GM18505 (cell line): Measurements from ENCODE around the gene EEF1AKMT2.
A peak's percentile ranks its signal among the peaks of the same experiment; 100 is the strongest.

ENCODE experiments used
- ATAC-seq: cut with Tn5 transposase; IDR thresholded peaks from one replicate; pipeline ENCODE4 v1.9.1; 2021; ENCODE audit not compliant: unreplicated experiment
- POLR2A ChIP-seq: IDR thresholded peaks from 4 replicates; pipeline ENCODE4 v1.6.1; 2011; ENCODE audit warnings: borderline replicate concordance; ENCODE audit not compliant: insufficient read depth, insufficient read length; ENCODE audit errors: extremely low read depth

EEF1AKMT2 gene

GRCh38 chr10:124737221-124737620 is 54.5 kb downstream of the EEF1AKMT2 start:
- ATAC-seq = no peak

DNA sequence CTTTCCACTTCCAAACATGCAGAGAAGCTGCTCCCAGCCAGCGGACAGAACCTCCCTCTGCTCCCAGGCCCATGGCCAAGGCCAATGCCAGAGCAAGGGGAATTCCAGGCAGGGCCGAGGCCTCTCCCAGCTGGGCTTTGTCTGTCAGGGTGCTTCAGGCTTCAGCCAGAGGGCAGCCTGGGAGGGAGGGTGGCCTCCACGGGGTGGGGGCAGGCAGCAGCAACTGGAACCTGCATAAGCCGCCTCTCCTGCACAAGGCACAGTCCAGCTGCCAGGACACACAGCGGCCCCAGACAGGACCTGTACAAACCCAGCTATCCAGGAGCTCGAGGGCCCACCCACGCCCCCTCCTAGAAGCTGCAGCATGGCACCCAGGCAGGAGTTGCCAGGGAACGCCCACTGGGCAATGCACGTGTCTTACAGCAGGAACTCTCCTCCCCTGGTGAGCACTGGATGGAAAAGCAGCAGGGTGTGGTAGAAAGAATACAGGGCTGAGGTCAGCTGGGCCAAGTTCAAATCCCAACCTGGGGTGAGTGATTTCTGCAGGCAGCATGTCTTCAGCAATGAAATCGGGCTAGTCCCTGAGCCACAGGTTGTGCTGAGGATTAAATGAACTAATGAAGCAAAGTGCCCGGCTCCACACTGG is 55.1 kb downstream of the EEF1AKMT2 start:
- ATAC-seq = no peak
- no peak for TF ChIP-seq POLR2A

More at GRCh38 chr10:124737221-124737620, 54.5 kb downstream of the EEF1AKMT2 start:
- TF ChIP-seq POLR2A = no peak

DNA sequence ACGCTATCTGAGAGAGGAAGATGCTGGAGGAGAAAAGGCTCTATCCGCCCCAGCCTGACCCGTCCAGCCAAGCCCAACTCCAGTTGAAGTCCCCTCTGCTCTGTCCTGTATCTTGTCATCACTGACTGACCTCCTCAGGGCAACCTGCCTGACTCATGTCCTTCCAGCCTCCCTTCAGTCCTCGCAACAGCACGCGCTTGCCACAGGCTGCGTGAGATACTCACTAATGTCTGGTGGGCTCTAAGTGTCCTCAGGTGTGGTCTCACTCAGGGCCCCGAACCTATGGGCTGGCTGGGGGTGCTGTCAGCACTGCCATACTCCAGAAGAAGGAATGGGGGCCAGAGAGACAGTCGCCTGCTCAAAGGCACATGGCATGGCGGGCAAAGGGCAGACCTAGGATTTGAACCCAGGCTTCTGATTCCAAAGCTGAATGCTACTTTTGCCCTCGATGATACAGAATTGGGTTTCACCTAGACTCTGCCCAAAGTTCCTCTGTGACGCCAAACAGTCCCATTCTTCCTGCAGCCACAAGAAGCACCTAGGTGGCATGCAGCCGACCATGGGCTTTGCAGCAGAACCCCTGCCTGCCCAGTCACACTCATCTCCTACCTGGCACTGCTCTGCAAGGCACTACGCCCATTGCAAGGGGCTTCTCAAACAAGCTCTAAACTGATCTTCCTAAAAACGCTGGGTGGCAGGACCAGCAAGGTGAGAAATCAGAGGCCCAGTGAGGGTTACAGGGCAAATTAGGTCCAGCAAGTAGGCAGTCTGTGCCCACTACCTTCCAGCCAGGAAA is 56.0 kb downstream of the EEF1AKMT2 start:
- no peak for ATAC-seq
- no peak for TF ChIP-seq POLR2A

- no peak for TF ChIP-seq POLR2A
- no peak for ATAC-seq
Observed at GRCh38 chr10:124734311-124735166, 57.1 kb downstream of the EEF1AKMT2 start.

DNA sequence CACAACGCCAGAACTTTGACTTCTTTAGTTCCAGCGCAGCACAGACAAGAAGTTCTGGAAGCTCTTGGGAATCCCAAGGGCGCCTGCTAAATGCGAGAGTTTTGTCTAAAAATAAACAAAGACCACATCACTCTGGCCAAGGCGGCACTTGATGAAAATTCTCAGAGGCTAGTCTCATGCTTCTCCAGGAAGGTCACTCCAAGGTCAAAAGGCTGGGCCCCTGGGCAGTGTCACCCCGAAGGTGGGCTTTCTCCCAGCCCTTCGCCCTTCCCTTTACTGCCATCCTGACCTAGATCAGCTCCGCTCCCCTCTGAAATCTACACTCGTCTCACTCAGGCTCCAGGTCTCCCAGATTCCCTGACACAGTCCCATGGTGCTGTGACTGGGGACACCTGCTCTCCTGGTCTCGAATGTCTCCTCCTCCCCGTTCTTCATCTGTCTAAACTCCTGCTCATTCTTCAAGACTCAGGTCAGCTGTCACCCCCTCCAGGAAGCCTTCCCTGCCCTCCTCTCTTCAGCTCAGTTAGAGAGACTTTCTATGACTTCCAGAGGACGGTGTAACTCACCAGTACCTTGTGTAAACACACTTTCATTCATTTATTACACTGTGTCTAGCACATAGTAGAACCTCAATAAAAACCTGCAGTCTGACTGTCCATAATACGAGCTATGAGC is 58.0 kb downstream of the EEF1AKMT2 start:
- no peak for ATAC-seq
- TF ChIP-seq POLR2A = no peak

DNA sequence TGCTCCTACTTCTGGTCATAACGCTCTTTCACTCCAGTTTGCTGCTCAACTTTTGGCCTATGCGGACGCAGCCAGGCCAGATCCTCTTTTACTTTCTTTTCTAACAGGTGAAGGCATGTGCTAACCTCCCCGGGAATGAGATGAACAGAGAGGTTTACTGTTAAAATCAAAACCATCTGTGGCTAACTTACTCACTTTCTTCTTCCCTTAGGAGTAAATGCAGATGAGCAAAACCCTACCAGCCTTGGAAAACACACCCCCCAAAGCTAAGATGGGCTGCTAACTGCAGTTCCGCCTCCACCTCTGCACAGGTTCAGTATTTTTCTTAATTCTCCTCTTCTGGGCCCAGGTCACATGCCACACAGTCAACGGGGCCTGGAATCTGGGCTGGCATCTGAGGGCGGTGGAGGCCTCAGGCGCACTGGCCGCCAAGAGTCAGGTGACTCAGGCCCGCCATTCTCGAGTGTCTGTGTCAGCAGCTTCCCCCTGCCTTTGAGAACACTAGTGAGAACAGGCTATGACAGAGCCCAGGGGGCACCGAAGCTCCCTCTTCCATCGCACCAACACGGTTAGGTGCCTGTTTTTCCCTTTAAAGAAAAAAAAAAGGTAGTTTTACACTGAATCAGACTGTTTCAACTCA is 58.6 kb downstream of the EEF1AKMT2 start:
- TF ChIP-seq POLR2A = peak; percentile 33
- ATAC-seq = no peak

- no peak for TF ChIP-seq POLR2A
- ATAC-seq = no peak
Observed at GRCh38 chr10:124731551-124731950, 60.1 kb downstream of the EEF1AKMT2 start.

- no peak for ATAC-seq
- no peak for TF ChIP-seq POLR2A
Observed at GRCh38 chr10:124730790-124731189, 60.9 kb downstream of the EEF1AKMT2 start.

- no peak for TF ChIP-seq POLR2A
- no peak for ATAC-seq
Observed at GRCh38 chr10:124728830-124729661, 62.6 kb downstream of the EEF1AKMT2 start.

- no peak for ATAC-seq
Observed at GRCh38 chr10:124728071-124728829, 63.4 kb downstream of the EEF1AKMT2 start.

GRCh38 chr10:124727361-124727960 is 64.2 kb downstream of the EEF1AKMT2 start:
- no peak for ATAC-seq
- TF ChIP-seq POLR2A = no peak

More at GRCh38 chr10:124728071-124728829, 63.4 kb downstream of the EEF1AKMT2 start:
- TF ChIP-seq POLR2A = no peak
